OCI-LY7 (cell line): Measurements from ENCODE around the gene HAND1. TPM values are rescaled to one million over a fixed set of nuclear protein-coding genes. Genes with fewer than 3 reads are reported as not detected.

Experiments used
- BruUV-seq: library from RNA; stranded (reverse); fragments of 400-500 nt; replicated peaks from 2 replicates; lab custom pipeline; 2021; lab: Mats Ljungman, UMichigan
- CTCF ChIA-PET: fragments of 300-600 bp; sonication (Branson Sonifier 250); formaldehyde crosslinking; loops from one replicate; lab custom pipeline; 2022; ENCODE audit warnings: antibody characterized with exemption; ENCODE audit not compliant: unreplicated experiment; lab: Charles Lee
- POLR2A ChIA-PET: fragments of 300-600 bp; sonication (Branson Sonifier 250); formaldehyde crosslinking; loops from one replicate; lab custom pipeline; 2022; ENCODE audit warnings: antibody characterized with exemption; lab: Charles Lee
- DNase-seq: peaks from one replicate; pipeline ENCODE4 v3.0.0-alpha.2; 2015; ENCODE audit warnings: low spot score
- H2AFZ ChIP-seq: fragments of 200-600 bp; sonication (generic), shearing (Covaris generic); 2 replicates; pipeline ENCODE4 v1.6.1; 2014; ENCODE audit warnings: mild to moderate bottlenecking, antibody characterized with exemption, low read length, moderate library complexity
- H3K27ac ChIP-seq: fragments of 200-600 bp; sonication (generic); 2 replicates; pipeline ENCODE4 v1.5.1; 2014; ENCODE audit warnings: mixed run types, low read depth, mild to moderate bottlenecking, moderate library complexity, low read length, inconsistent platforms; ENCODE audit not compliant: poor library complexity, severe bottlenecking
- H3K36me3 ChIP-seq: fragments of 200-600 bp; sonication (generic); 2 replicates; pipeline ENCODE4 v1.6.1; 2014; ENCODE audit warnings: mild to moderate bottlenecking, antibody characterized with exemption, low read length, moderate library complexity, mixed read lengths; ENCODE audit not compliant: insufficient read depth
- H3K4me1 ChIP-seq: fragments of 200-600 bp; sonication (generic); 2 replicates; pipeline ENCODE4 v1.5.1; 2014; ENCODE audit warnings: mild to moderate bottlenecking, low read length; ENCODE audit not compliant: insufficient read depth, poor library complexity, severe bottlenecking
- H3K4me2 ChIP-seq: fragments of 200-600 bp; sonication (generic); 2 replicates; pipeline ENCODE4 v1.6.1; 2014; ENCODE audit warnings: mild to moderate bottlenecking, low read length
- H3K4me3 ChIP-seq: fragments of 200-600 bp; sonication (generic); 2 replicates; pipeline ENCODE4 v1.5.1; 2014; ENCODE audit warnings: mild to moderate bottlenecking, low read depth, low read length; ENCODE audit not compliant: poor library complexity, severe bottlenecking
- H3K79me2 ChIP-seq: fragments of 200-600 bp; sonication (generic); 2 replicates; pipeline ENCODE4 v1.6.1; 2016; ENCODE audit warnings: low read depth, mild to moderate bottlenecking, low read length, moderate library complexity, mixed read lengths; ENCODE audit not compliant: insufficient read depth
- H3K9me2 ChIP-seq: fragments of 200-600 bp; sonication (generic); 2 replicates; pipeline ENCODE4 v1.6.1; 2016; ENCODE audit warnings: mild to moderate bottlenecking, low read length, mixed read lengths; ENCODE audit not compliant: insufficient read depth
- H3K9me3 ChIP-seq: fragments of 200-600 bp; sonication (generic); 2 replicates; pipeline ENCODE4 v1.6.1; 2014; ENCODE audit warnings: mild to moderate bottlenecking, mixed run types, low read length, mixed read lengths
- H4K20me1 ChIP-seq: fragments of 200-600 bp; sonication (generic); 2 replicates; pipeline ENCODE4 v1.6.1; 2014; ENCODE audit warnings: mild to moderate bottlenecking, antibody characterized with exemption, low read length, moderate library complexity, mixed read lengths; ENCODE audit not compliant: insufficient read depth
- EZH2phosphoT487 ChIP-seq: fragments of 200-600 bp; sonication (generic); IDR thresholded peaks from 2 replicates; pipeline ENCODE4 v1.6.1; 2018; ENCODE audit warnings: low read depth, borderline replicate concordance, mild to moderate bottlenecking, mixed run types, antibody characterized with exemption, low read length, moderate library complexity, mixed read lengths
- intact Hi-C: fragments of 100-400 bp; cut with micrococcal nuclease; formaldehyde crosslinking; loops from one replicate; pipeline ENCODE4 v1.10.0; 2022; ENCODE audit not compliant: unreplicated experiment
- total RNA-seq, 2 experiments: library from RNA; depleted of rRNA in 1 of 2; stranded (reverse); fragments of >200 nt in 1 of 2; shearing (Covaris generic) in 1 of 2; gene quantifications; 2 replicates each; pipeline ENCODE4 v1.2.3, GENCODE V29; 2014 to 2022
- TF ChIP-seq, protein P1 (sequence below): fragments of 200-600 bp; sonication (generic); conservative IDR thresholded peaks from 2 replicates; pipeline ENCODE4 v1.5.1; 2014; ENCODE audit warnings: mild to moderate bottlenecking, antibody characterized with exemption, low read length, moderate library complexity, mixed read lengths

Gene HAND1
- total RNA-seq, 2 experiments from 2014 or later: not detected

GRCh38 chr5:154483654-154484392 is 5.8 kb upstream of the HAND1 start:
- H3K9me3 ChIP-seq: no peaks in the 10 kb centered on the region
- ChIA-PET CTCF (no interaction called here), POLR2A (interaction anchor here (0.6 to 0.8 kb wide), 3 partner anchors 21 to 59 kb away, joined by 3 to 4 read pairs (median 3); no protein-coding TSS in a partner anchor)
- H3K9me2 ChIP-seq: no peaks in the 10 kb centered on the region
- no peaks in the 10 kb centered on the region for H4K20me1 ChIP-seq
- no peak overlapping the region for H3K4me3 ChIP-seq
- intact Hi-C loops: no loop called here
- no peak overlapping the region for H2AFZ ChIP-seq
- no peaks in the 10 kb centered on the region for H3K4me1 ChIP-seq
- no peak for DNase-seq
- no peak for TF ChIP-seq EZH2phosphoT487
- TF ChIP-seq, protein P1, sequence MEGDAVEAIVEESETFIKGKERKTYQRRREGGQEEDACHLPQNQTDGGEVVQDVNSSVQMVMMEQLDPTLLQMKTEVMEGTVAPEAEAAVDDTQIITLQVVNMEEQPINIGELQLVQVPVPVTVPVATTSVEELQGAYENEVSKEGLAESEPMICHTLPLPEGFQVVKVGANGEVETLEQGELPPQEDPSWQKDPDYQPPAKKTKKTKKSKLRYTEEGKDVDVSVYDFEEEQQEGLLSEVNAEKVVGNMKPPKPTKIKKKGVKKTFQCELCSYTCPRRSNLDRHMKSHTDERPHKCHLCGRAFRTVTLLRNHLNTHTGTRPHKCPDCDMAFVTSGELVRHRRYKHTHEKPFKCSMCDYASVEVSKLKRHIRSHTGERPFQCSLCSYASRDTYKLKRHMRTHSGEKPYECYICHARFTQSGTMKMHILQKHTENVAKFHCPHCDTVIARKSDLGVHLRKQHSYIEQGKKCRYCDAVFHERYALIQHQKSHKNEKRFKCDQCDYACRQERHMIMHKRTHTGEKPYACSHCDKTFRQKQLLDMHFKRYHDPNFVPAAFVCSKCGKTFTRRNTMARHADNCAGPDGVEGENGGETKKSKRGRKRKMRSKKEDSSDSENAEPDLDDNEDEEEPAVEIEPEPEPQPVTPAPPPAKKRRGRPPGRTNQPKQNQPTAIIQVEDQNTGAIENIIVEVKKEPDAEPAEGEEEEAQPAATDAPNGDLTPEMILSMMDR: no peak
- H3K79me2 ChIP-seq: no peaks in the 10 kb centered on the region
- H3K36me3 ChIP-seq: no peaks in the 10 kb centered on the region
- H3K4me2 ChIP-seq: no peak overlapping the region
- H3K27ac ChIP-seq: no peak overlapping the region
- no TSS peak for BruUV-seq

- no TSS peak for BruUV-seq
- H3K27ac ChIP-seq: no peak overlapping the region
- no peaks in the 10 kb centered on the region for H3K9me2 ChIP-seq
- no peak overlapping the region for H2AFZ ChIP-seq
- intact Hi-C loops: no loop called here
- no peak for DNase-seq
- H3K4me2 ChIP-seq: no peak overlapping the region
- CTCF ChIA-PET: no interaction called here
- H3K4me3 ChIP-seq: no peak overlapping the region
- H3K36me3 ChIP-seq: no peaks in the 10 kb centered on the region
- POLR2A ChIA-PET: interaction anchor here (0.7 kb wide), 1 partner anchor 30 kb away, joined by 4 read pairs; no protein-coding TSS in a partner anchor
- no peaks in the 10 kb centered on the region for H3K4me1 ChIP-seq
- H3K9me3 ChIP-seq: no peaks in the 10 kb centered on the region
- no peaks in the 10 kb centered on the region for H3K79me2 ChIP-seq
- TF ChIP-seq, protein P1: no peak
- TF ChIP-seq EZH2phosphoT487: no peak
- no peaks in the 10 kb centered on the region for H4K20me1 ChIP-seq
These were observed 4.8 kb upstream of the HAND1 start for GRCh38 chr5:154482528-154483449.
